ENCODE data around the gene TRIOBP. TPM values are rescaled to one million over a fixed set of nuclear protein-coding genes. Genes with fewer than 3 reads are reported as not detected.

The TRIOBP gene
- total and polyA plus RNA-seq, 2 donors from 2014 or later: 32.1 to 125 TPM

DNA sequence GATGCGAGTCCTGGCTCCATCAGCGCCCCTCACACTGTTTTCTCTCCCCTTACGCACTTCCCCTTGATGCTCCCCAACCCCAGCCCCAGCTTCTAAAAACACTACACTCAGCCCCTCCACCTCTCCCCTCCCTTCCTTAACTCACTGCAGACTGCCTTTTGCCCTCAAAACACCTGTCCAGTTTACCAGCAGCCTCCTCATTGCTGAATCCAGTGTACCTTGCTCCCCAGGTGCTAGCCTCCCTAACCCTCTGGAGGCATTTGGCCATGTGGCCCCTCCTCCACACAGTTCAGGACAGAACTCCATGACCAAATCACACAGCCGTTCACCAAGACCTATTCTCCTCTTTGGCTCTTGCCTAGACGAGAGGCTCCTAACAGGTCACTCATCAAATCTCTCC, 123.5 kb downstream of the TRIOBP start:
- no peak overlapping the region for H3K27ac ChIP-seq (ENCODE audit: low read depth in 2 of 2, low read length in 2 of 2)
- no peaks in the 10 kb centered on the region for H3K9me3 ChIP-seq (ENCODE audit: control insufficient read depth in 2 of 3, insufficient read depth in 1 of 3, low read length in 3 of 3)
- no peak for FAIRE-seq
- TF ChIP-seq, protein P1, sequence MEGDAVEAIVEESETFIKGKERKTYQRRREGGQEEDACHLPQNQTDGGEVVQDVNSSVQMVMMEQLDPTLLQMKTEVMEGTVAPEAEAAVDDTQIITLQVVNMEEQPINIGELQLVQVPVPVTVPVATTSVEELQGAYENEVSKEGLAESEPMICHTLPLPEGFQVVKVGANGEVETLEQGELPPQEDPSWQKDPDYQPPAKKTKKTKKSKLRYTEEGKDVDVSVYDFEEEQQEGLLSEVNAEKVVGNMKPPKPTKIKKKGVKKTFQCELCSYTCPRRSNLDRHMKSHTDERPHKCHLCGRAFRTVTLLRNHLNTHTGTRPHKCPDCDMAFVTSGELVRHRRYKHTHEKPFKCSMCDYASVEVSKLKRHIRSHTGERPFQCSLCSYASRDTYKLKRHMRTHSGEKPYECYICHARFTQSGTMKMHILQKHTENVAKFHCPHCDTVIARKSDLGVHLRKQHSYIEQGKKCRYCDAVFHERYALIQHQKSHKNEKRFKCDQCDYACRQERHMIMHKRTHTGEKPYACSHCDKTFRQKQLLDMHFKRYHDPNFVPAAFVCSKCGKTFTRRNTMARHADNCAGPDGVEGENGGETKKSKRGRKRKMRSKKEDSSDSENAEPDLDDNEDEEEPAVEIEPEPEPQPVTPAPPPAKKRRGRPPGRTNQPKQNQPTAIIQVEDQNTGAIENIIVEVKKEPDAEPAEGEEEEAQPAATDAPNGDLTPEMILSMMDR (IDR thresholded peaks at IDR 0.05; ENCODE audit: borderline replicate concordance, extremely low read depth, insufficient read depth): no peak
- no peak overlapping the region for H3K4me3 ChIP-seq (ENCODE audit: low read length in 3 of 3)
- H3K4me1 ChIP-seq (ENCODE audit: control insufficient read depth in 2 of 3, insufficient read depth in 2 of 3, low read depth in 1 of 3, low read length in 3 of 3): peaks cover 0 to 16% (median 0%) of the 10 kb centered on the region in 3 donors
- H3K36me3 ChIP-seq (ENCODE audit: control insufficient read depth in 2 of 3, insufficient read depth in 3 of 3, low read length in 3 of 3): no peaks in the 10 kb centered on the region
- H3K9ac ChIP-seq (ENCODE audit: low read length in 3 of 3): no peak overlapping the region
- H3K27me3 ChIP-seq (ENCODE audit: control insufficient read depth, insufficient read depth, low read length): peaks cover 15% of the 10 kb centered on the region
- no peak for DNase-seq
- intact Hi-C loops (cut with DNase I): no loop called here

DNA sequence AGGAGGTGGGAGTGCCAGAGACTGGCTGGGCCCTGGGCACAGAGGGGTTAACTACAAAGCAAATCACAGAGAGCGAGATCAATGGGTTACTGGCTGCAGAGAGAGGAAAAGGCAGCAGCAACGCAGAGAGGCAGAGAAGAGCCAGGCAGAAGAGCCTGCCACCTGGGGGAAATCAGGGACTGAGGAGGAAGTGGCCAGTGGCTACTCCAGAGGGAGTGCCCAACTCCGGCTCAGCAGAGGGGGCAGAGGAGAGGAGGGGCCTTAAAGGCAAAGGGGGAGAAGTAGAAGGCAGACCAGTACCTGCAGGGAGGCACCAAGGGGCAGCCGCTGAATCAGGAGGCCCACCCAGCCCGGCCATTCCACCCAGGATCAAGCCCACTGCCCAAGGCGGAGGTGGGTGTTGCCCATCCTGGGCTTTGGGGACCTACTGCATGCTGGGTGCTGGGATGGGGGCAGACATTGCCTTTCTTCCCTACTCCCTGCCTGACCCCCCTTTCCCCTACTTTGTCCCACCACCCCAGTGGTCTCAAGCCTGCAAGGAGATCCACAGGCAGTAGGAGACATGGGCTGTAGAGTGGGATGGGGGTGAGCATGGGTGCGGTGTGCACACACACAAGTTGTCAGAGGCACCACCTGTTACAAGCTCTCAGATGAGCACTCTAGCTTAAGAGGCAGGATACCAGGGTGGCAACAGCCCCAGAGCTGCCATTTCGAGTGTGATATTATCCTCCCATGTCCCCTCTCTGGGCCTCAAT, 125.4 kb downstream of the TRIOBP start:
- H3K9ac ChIP-seq (ENCODE audit: low read length in 3 of 3): no peak overlapping the region
- H3K27ac ChIP-seq (ENCODE audit: low read depth in 2 of 2, low read length in 2 of 2): no peak overlapping the region
- intact Hi-C loops (cut with DNase I): no loop called here
- peaks cover 0 to 16% (median 0%) of the 10 kb centered on the region in 3 donors for H3K4me1 ChIP-seq (ENCODE audit: control insufficient read depth in 2 of 3, insufficient read depth in 2 of 3, low read depth in 1 of 3, low read length in 3 of 3)
- DNase-seq (no peak), FAIRE-seq (no peak)
- TF ChIP-seq, protein P1 (IDR thresholded peaks at IDR 0.05; ENCODE audit: borderline replicate concordance, extremely low read depth, insufficient read depth): no peak
- H3K4me3 ChIP-seq (ENCODE audit: low read length in 3 of 3): no peak overlapping the region
- peaks cover 15% of the 10 kb centered on the region for H3K27me3 ChIP-seq (ENCODE audit: control insufficient read depth, insufficient read depth, low read length)
- H3K9me3 ChIP-seq (ENCODE audit: control insufficient read depth in 2 of 3, insufficient read depth in 1 of 3, low read length in 3 of 3): no peaks in the 10 kb centered on the region
- H3K36me3 ChIP-seq (ENCODE audit: control insufficient read depth in 2 of 3, insufficient read depth in 3 of 3, low read length in 3 of 3): no peaks in the 10 kb centered on the region

DNA sequence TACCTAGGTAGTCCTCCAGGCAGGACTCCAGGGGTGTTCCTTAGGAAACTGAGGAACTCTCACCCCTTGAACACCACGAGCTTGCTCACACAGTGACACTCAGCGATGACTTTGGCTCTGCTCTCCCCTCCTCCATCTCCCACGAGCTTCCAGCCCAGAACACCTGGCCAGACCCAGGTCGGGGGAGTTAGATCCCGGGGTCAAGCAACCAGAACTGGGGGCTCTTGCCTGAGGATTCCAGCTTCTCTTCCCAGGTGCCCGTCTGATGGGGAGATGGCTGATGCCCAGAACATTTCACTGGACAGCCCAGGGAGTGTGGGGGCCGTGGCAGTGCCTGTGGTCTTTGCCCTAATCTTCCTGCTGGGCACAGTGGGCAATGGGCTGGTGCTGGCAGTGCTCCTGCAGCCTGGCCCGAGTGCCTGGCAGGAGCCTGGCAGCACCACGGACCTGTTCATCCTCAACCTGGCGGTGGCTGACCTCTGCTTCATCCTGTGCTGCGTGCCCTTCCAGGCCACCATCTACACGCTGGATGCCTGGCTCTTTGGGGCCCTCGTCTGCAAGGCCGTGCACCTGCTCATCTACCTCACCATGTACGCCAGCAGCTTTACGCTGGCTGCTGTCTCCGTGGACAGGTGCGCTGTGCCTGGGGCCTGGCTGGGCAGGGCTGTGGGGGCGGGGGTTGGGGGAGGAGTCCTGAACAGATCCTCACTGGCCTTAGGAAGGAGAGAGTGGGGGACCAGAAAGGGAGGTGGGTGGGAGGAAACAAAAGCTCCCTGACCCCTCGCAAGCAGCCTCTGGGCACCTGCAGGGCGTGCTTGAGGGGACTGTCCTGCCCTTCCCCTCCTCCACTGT, 126.5 kb downstream of the TRIOBP start, which contains the start of gene GALR3:
TSS of gene GALR3 (plus strand) at position 249 of the 852 bp plus-strand sequence. CDS start at position 274, 25 bp downstream.
- intact Hi-C loops (cut with DNase I): no loop called here
- Histone ChIP-seq H3K4me3 (ENCODE audit: low read length in 3 of 3) (no peak within 1 kb of the TSS), H3K4me1 (ENCODE audit: control insufficient read depth in 2 of 3, insufficient read depth in 2 of 3, low read depth in 1 of 3, low read length in 3 of 3) (peaks cover 0 to 9% (median 0%) of the 10 kb centered on the region in 3 donors), H3K36me3 (ENCODE audit: control insufficient read depth in 2 of 3, insufficient read depth in 3 of 3, low read length in 3 of 3) (no peaks in the 10 kb centered on the region), H3K9me3 (ENCODE audit: control insufficient read depth in 2 of 3, insufficient read depth in 1 of 3, low read length in 3 of 3) (no peaks in the 10 kb centered on the region), H3K27ac (ENCODE audit: low read depth in 2 of 2, low read length in 2 of 2) (no peak within 1 kb of the TSS), H3K27me3 (ENCODE audit: control insufficient read depth, insufficient read depth, low read length) (peaks cover 15% of the 10 kb centered on the region), H3K9ac (ENCODE audit: low read length in 3 of 3) (no peak within 1 kb of the TSS)
- FAIRE-seq: no peak
- DNase-seq: no peak
- TF ChIP-seq, protein P1 (IDR thresholded peaks at IDR 0.05; ENCODE audit: borderline replicate concordance, extremely low read depth, insufficient read depth): no peak

Measured in kidney (tissue), 14 donors.